Stimulated activated naive B cell treated with anti-CD40 and anti-IgM and Interleukin-4, amounts not matched to agents 10 μg/mL and 1 μg/mL and 100 μg/mL, for 72 hours (primary cell): Measurements from ENCODE around the gene EGLN3.

Experiments used
- ATAC-seq, 2 donors: fragments of 150-1000 bp; cut with Tn5 transposase; replicated peaks; 2 replicates each; pipeline ENCODE4 v1.10.0; 2021; ENCODE audit warnings: moderate library complexity in 1 of 2
- DNase-seq: peaks from one replicate; pipeline ENCODE4 v3.0.0; 2021
- H3K27ac Mint-ChIP-seq: one replicate; pipeline ENCODE4 v1.8.0; 2022; ENCODE audit warnings: mild to moderate bottlenecking, mixed read lengths
- H3K27me3 Mint-ChIP-seq, 2 donors: one replicate each; pipeline ENCODE4 v1.8.0; 2022; ENCODE audit warnings: mixed read lengths in 2 of 2
- H3K36me3 Mint-ChIP-seq, 2 donors: one replicate each; pipeline ENCODE4 v1.8.0; 2022; ENCODE audit warnings: mixed read lengths in 2 of 2, mild to moderate bottlenecking in 1 of 2
- H3K4me1 Mint-ChIP-seq, 2 donors: one replicate each; pipeline ENCODE4 v1.8.0; 2022; ENCODE audit warnings: mixed read lengths in 2 of 2, mild to moderate bottlenecking in 1 of 2
- H3K4me3 Mint-ChIP-seq, 2 donors: one replicate each; pipeline ENCODE4 v1.8.0; 2022; ENCODE audit warnings: mild to moderate bottlenecking in 2 of 2, mixed read lengths in 2 of 2, moderate library complexity in 1 of 2
- H3K9me3 Mint-ChIP-seq, 2 donors: one replicate each; pipeline ENCODE4 v1.8.0; 2022; ENCODE audit warnings: mixed read lengths in 2 of 2, mild to moderate bottlenecking in 1 of 2

Gene EGLN3

DNA sequence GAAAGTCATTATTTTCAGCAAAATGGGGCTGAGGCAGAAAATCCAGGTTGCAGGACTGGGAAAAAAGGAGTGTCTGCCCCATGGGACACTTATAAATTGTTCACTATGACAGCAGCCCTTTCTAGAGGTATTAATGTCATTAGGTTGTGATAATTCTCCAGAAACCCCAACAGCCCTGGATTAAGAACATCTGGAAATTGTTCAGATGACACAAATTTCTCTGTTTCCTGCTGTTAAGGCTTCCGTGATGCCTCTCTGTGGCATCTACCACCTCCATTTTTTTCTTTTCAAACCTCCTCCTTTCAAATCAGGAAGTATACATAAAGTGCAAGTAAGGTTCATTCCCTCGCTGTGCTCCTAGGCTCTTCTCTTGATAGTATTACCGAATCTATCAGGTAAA, 25.6 kb downstream of the EGLN3 start:
- H3K36me3 Mint-ChIP-seq = no peaks in the 10 kb centered on the region
- no peaks in the 10 kb centered on the region for H3K27me3 Mint-ChIP-seq
- DNase-seq = no peak

GRCh38 chr14:33924566-33925100, 26.2 kb downstream of the EGLN3 start:
- H3K4me1 Mint-ChIP-seq = peaks cover 0 to 2% of the 10 kb centered on the region in 2 donors
- no peak for ATAC-seq
- no peaks in the 10 kb centered on the region for H3K27me3 Mint-ChIP-seq
- no peaks in the 10 kb centered on the region for H3K36me3 Mint-ChIP-seq
- no peak overlapping the region for H3K4me3 Mint-ChIP-seq
- DNase-seq = no peak
- H3K27ac Mint-ChIP-seq = no peak overlapping the region
- no peaks in the 10 kb centered on the region for H3K9me3 Mint-ChIP-seq

More for the DNA sequence above, 25.6 kb downstream of the EGLN3 start:
- Mint-ChIP-seq H3K4me1 (peaks cover 0 to 2% of the 10 kb centered on the region in 2 donors), H3K9me3 (no peaks in the 10 kb centered on the region), H3K4me3 (no peak overlapping the region), H3K27ac (no peak overlapping the region)
- no peak for ATAC-seq

DNA sequence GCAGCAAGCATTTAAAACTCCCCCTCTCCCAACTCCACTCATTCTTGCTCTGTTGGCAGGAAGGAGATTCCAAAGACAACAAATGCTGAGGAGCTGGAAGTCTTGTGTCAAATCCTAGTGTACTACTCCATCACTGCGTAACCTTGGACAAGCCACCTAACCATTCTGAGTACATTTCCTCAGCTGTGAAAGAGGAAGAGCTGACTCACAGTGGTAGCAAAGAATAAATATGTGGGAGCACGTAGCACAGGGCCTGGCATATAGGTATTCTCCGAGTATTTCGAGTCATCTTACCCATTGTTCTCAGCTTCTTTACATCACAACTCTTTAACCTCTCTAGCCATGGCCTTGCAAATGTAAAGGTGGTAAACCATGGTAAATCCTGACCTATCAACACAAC, 28.7 kb downstream of the EGLN3 start:
- DNase-seq = no peak
- Mint-ChIP-seq H3K4me1 (peaks cover 0 to 2% of the 10 kb centered on the region in 2 donors), H3K27ac (no peak overlapping the region), H3K4me3 (no peak overlapping the region), H3K9me3 (no peaks in the 10 kb centered on the region), H3K36me3 (no peaks in the 10 kb centered on the region), H3K27me3 (no peaks in the 10 kb centered on the region)
- no peak for ATAC-seq

DNA sequence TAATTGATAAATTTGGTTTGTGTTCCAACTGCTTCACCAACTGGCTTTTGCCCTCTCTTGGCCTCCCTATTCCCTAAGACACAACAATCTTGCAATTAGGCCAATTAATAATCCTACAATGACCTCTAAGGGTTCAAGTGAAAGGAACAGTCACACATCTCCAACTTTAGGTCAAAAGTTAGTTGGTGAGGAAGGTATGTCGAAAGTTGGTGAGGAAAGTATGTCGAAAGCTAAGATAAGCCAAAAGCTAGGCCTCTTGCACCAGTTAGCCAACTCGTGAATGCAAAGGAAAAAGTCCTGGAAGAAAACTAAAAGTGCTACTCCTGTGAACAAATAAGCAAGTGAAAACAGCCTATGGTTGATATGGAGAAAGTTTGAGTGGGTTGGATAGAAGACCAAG, 32.6 kb downstream of the EGLN3 start:
- Mint-ChIP-seq H3K27ac (no peak overlapping the region), H3K36me3 (no peaks in the 10 kb centered on the region), H3K4me1 (no peaks in the 10 kb centered on the region), H3K4me3 (no peak overlapping the region), H3K9me3 (no peaks in the 10 kb centered on the region), H3K27me3 (peaks cover 0 to 4% of the 10 kb centered on the region in 2 donors)
- DNase-seq = no peak
- no peak for ATAC-seq

- Mint-ChIP-seq H3K27ac (no peak overlapping the region), H3K36me3 (no peaks in the 10 kb centered on the region), H3K27me3 (peaks cover 0 to 4% of the 10 kb centered on the region in 2 donors), H3K9me3 (no peaks in the 10 kb centered on the region), H3K4me3 (no peak overlapping the region), H3K4me1 (no peaks in the 10 kb centered on the region)
- ATAC-seq = no peak
- no peak for DNase-seq
Observed at GRCh38 chr14:33917661-33918060, 33.2 kb downstream of the EGLN3 start.

- Mint-ChIP-seq H3K4me3 (no peak overlapping the region), H3K9me3 (no peaks in the 10 kb centered on the region)
- ATAC-seq = no peak
Observed at GRCh38 chr14:33916663-33917565, 34.0 kb downstream of the EGLN3 start.

DNA sequence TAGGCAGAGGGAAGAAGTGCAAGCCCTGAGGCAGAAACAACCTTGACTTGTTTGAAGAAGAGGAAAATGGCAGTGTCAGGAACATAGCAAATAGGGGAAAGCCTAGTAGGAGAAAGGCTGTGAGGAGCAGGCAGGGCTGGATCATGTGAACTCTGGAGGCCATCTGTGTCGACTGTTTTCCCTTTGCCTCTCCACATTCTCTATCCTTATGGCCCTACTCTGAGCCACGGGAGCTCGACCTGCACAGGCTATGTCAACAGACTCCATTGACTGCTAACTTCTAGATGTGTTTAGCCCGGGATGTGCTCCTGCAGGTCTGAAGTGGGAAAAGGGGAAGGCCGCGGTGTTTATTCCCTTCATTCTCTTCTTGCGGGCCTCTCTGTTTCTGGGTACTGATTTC, 35.2 kb downstream of the EGLN3 start:
- H3K27me3 Mint-ChIP-seq = peaks cover 0 to 4% of the 10 kb centered on the region in 2 donors
- H3K9me3 Mint-ChIP-seq = no peaks in the 10 kb centered on the region
- no peak overlapping the region for H3K27ac Mint-ChIP-seq
- ATAC-seq (no peak), DNase-seq (no peak)
- H3K36me3 Mint-ChIP-seq = no peaks in the 10 kb centered on the region
- H3K4me1 Mint-ChIP-seq = no peaks in the 10 kb centered on the region
- no peak overlapping the region for H3K4me3 Mint-ChIP-seq

More at GRCh38 chr14:33916663-33917565, 34.0 kb downstream of the EGLN3 start:
- Mint-ChIP-seq H3K27me3 (peaks cover 0 to 4% of the 10 kb centered on the region in 2 donors), H3K36me3 (no peaks in the 10 kb centered on the region), H3K4me1 (no peaks in the 10 kb centered on the region), H3K27ac (peak overlapping the region; percentile 9)
- DNase-seq = no peak

- H3K9me3 Mint-ChIP-seq = no peaks in the 10 kb centered on the region
- H3K36me3 Mint-ChIP-seq = no peaks in the 10 kb centered on the region
- ATAC-seq (no peak), DNase-seq (no peak)
- H3K27me3 Mint-ChIP-seq = peaks cover 0 to 4% of the 10 kb centered on the region in 2 donors
- no peak overlapping the region for H3K4me3 Mint-ChIP-seq
- H3K4me1 Mint-ChIP-seq = no peaks in the 10 kb centered on the region
- H3K27ac Mint-ChIP-seq = no peak overlapping the region
Observed at GRCh38 chr14:33914676-33915516, 36.0 kb downstream of the EGLN3 start.

GRCh38 chr14:33911046-33911445, 39.8 kb downstream of the EGLN3 start:
- Mint-ChIP-seq H3K4me1 (no peaks in the 10 kb centered on the region), H3K27me3 (peaks cover 0 to 2% of the 10 kb centered on the region in 2 donors), H3K36me3 (no peaks in the 10 kb centered on the region), H3K4me3 (no peak overlapping the region), H3K27ac (no peak overlapping the region), H3K9me3 (peaks cover 0 to 2% of the 10 kb centered on the region in 2 donors)
- no peak for ATAC-seq
- no peak for DNase-seq

GRCh38 chr14:33910435-33910834, 40.4 kb downstream of the EGLN3 start:
- H3K9me3 Mint-ChIP-seq = peaks cover 0 to 2% of the 10 kb centered on the region in 2 donors
- H3K27me3 Mint-ChIP-seq = peaks cover 0 to 3% of the 10 kb centered on the region in 2 donors
- no peaks in the 10 kb centered on the region for H3K4me1 Mint-ChIP-seq
- no peak overlapping the region for H3K4me3 Mint-ChIP-seq
- ATAC-seq (no peak), DNase-seq (no peak)
- no peak overlapping the region for H3K27ac Mint-ChIP-seq
- H3K36me3 Mint-ChIP-seq = no peaks in the 10 kb centered on the region

DNA sequence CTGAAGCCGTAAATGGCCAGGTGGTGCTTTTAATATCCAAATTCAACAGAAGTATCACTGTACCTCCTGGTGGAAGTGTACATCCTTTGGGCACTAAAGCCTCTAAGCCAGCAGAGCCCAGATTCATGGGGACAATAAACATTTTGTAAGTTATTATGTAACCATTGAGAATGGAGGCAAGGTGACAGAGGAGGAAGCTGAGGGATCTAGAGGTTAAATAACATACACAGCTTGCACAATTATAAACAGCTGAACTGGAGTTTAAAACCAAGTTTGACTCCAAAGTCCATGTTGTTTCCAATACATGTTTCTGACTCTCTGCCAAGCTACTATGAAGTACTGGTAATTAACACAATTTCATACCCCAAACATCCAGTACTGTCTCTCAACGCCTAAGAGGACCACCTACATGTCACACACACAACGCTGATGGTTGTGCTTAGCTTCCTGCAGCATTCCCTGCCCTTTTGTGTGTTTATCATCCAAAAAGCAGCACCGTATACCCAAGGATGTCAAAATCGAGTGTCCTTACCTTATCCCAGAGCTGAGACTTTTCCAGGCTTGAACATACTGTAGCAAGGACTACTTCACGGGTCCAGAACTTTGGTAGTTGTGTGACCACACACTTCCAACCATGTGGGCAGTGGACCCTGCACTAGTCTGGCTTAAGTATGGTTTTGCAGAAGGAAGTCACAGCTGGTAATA, 41.3 kb downstream of the EGLN3 start:
- peaks cover 0 to 4% of the 10 kb centered on the region in 2 donors for H3K27me3 Mint-ChIP-seq
- no peaks in the 10 kb centered on the region for H3K36me3 Mint-ChIP-seq
- no peak for ATAC-seq
- H3K9me3 Mint-ChIP-seq = peaks cover 0 to 2% of the 10 kb centered on the region in 2 donors
- H3K27ac Mint-ChIP-seq = no peak overlapping the region
- no peak for DNase-seq
- H3K4me1 Mint-ChIP-seq = no peaks in the 10 kb centered on the region
- no peak overlapping the region for H3K4me3 Mint-ChIP-seq

DNA sequence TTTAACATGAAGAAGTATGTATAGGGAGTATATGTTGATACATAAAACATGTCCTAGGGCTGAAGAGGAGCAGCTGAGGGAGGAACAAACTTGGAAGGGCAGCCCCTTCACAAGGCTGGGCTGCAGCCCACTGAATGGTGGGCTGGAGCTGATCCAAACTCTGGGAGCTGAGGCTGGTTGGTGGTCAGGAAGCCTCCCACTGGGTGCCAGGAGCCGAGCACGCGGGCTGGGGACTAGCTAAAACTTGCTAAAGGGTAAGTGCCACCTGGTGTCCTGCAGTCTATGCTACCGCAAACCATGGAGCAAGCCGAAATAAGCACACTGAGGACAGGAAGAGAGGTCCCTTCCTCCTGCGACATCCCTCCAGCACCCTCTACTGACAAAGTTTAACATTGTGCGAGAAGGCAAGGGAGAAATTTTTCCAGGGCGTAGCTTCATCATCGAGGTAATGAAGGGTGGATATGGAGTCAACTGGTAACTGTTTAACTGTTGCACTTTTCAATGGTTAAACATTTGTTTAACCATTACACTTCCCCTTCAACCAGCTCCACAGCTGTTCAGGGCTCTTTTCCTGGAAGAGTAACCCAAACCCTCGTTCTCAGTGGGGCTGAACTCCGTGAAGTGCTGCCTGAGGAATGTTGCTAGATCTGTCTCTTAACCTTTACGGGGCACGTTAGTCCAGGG, 42.2 kb downstream of the EGLN3 start:
- Mint-ChIP-seq H3K27me3 (peaks cover 0 to 4% of the 10 kb centered on the region in 2 donors), H3K27ac (no peak overlapping the region), H3K36me3 (no peaks in the 10 kb centered on the region), H3K4me3 (no peak overlapping the region), H3K9me3 (peaks cover 0 to 2% of the 10 kb centered on the region in 2 donors), H3K4me1 (no peaks in the 10 kb centered on the region)
- ATAC-seq = no peak
- DNase-seq = no peak

GRCh38 chr14:33906968-33907367, 43.9 kb downstream of the EGLN3 start:
- Mint-ChIP-seq H3K27me3 (peaks cover 0 to 4% of the 10 kb centered on the region in 2 donors), H3K36me3 (no peaks in the 10 kb centered on the region), H3K27ac (no peak overlapping the region), H3K4me3 (no peak overlapping the region), H3K9me3 (peaks cover 0 to 2% of the 10 kb centered on the region in 2 donors), H3K4me1 (no peaks in the 10 kb centered on the region)
- ATAC-seq = no peak
- DNase-seq = no peak
